Lung microvascular endothelial cell (primary cell): ENCODE results near the gene SLC10A1. TPM values are rescaled to one million over a fixed set of nuclear protein-coding genes. Genes with fewer than 3 reads are reported as not detected.
"Not testable (repeated sequence)": the region's sequence is repeated elsewhere in the genome, so short reads cannot be mapped to it uniquely, and the experiment has no call there.

Source experiments
- DNase-seq, 2 donors: peaks; one replicate each; pipeline versions ENCODE4 v3.0.0 to v3.0.0-alpha.2; 2010; ENCODE audit warnings: low read depth in 2 of 2
- total RNA-seq: library from RNA; depleted of rRNA; stranded (reverse); fragments of >200 nt; gene quantifications from 2 replicates; pipeline ENCODE4 v1.2.1, GENCODE V29; 2014

SLC10A1 gene
- total RNA-seq, 1 donor from 2014 or later: not detected

DNA sequence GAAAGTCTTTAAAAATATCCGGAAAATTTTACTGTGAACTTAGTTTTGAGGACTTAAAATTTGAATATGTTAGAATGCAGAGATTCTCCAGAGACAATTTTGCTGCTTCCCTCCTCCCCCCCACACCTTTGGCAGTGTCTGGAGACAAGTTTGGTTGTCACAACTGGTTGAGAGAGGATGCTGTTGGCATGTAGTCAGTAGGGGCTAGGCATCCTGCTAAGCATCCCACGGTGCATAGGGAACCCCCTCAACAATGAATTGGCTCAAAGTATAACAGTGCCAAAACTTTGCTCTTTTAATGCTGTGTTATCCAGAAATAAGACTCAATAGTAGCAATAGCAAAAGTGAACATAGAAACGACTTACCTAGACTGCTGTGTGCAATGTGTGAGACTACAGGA is 26.5 kb downstream of the SLC10A1 start:
- DNase-seq: no peak

- DNase-seq: no peak
Observed at GRCh38 chr14:69769623-69770022, 27.4 kb downstream of the SLC10A1 start.

DNA sequence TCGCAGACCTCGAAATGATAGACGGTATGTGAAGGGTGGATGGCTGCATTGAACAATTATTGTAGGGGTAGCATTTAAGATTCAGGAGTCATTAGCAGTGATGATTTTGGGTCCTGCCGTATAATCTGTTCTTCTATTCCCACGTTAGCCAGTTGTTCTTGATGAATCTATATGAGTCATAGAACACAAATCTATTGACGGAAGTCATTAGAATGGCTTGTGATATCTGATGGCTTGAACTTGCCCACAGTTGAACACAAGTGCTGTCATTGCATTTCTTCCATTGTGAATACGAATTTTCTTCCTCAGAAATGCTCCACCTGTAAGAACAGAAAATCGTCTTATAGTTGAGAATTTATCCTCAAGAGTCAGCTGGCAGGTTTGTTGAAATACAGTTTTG is 28.2 kb downstream of the SLC10A1 start:
- DNase-seq: peak; percentile 78 to 80

DNA sequence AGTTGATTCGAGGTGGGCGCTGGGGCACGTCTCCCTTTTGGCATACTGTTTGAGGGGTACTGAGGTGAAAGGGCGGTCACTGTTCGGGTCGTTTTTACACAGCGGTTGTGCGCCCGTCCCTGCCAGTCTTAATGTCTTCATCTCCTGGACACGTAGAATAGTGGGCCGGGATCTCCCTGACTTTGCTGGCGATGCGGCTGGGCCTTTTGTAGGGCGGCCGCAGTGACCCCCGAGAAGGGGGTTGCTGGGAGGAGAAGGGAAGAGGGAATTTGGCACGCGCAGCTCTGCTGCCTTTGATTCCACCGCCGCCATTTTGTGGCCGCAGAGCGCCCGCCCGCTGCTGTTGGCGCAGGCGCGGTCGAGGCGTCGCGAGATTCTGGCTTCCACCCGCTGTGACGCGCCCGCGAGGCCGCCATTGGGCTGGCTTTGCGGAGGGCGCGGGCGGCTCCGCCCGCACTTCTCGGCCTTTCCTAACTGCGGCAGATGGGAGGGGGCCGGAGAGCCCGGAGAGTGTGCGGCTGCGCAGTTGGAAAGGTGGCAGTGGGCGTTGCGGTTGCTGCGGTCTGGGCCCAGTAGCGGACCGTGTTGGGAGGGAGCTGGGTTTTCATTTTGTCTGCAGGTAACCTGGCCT is 29.6 kb downstream of the SLC10A1 start:
- peak; percentile 93 to 96 for DNase-seq

DNA sequence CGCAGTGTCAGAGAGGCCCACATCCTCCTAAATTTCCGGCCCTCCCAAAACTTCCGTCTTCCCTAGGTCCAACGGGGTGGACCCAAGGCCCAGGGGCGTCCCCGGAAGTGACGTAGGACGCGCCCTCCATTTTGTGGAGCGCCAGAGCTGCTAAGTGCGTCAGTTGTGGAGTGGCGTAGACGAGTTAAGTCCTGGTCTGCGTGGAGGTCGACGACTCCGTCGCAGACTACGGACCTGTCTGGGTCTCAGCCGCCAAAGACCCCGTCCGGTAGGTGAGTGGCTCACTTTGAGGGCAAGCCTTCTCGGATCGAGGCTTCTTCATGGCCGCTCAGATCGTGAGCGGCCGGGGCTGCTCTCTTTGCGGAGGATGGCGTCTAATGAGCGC is 30.1 kb downstream of the SLC10A1 start, which contains the start of gene SRSF5:
TSS of gene SRSF5 (plus strand) at position 159 of the 385 bp plus-strand sequence. CDS start 1,015 bp downstream, outside the sequence.
- peak; percentile 98 for DNase-seq

- DNase-seq: peak in 1 of 2 donors; percentile 83
Observed at GRCh38 chr14:69763761-69764510, 33.1 kb downstream of the SLC10A1 start.

- DNase-seq: peak in 1 of 2 donors; percentile 51
Observed at GRCh38 chr14:69760810-69761209, 36.2 kb downstream of the SLC10A1 start.

DNA sequence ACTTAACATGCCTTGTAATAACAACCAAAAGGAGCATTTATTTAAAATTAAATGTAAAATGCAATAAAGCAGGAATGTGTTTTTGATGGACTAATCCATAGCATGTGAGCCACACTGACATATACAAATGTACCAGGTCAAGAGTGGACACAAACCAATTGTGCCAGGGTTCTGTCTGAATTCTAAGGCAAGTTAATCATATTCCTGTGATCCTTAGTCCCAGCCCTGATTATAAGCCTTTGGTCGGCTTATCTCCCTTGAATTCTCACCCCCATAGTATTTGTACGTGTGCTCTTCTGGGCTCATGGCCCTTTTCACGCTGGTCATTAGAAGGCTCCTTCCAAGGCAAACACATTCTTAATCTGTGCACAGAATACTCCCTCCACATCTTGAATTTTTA is 40.7 kb downstream of the SLC10A1 start:
- DNase-seq: no peak

- no peak for DNase-seq
Observed at GRCh38 chr14:69755784-69756183, 41.3 kb downstream of the SLC10A1 start.

DNA sequence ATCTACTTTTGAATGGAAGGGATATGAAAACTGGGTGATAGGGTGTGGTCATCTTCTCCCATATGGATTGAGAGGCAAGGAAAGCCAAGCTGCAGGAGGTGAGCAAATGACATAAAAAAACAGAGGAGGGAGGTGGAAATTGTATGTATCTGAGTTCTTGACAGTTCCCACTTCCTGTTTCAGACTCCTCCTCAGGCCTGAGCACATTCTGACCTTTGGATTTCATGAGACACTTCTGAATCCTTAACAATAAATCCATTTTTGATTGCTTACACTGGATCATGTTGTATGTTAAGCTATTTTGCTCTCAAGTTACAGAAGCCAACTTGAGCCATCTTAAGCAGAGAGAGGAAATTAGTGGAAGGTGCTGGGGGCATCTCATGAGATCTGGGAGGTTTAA is 41.7 kb downstream of the SLC10A1 start:
- DNase-seq: no peak

DNA sequence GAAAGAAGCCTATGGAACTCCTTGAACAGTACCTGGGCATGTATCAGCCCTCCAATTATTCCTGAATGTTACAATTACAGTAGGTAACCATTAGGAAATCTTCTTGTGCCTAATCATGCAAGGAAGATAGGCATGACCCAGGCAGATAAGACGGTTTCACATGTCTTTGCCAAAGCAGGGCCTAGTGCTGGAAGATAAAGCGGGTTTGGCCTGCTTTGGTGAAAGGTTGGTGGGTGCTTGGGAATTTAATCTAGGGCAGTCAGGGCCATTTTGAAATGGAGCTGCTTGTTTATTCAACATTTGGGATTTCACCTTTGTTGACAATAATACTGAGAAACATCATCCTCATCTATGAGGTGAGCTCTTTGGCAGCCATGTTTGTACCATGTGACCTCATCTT is 42.6 kb downstream of the SLC10A1 start:
- no peak for DNase-seq

- no peak for DNase-seq
Observed at GRCh38 chr14:69753860-69754259, 43.2 kb downstream of the SLC10A1 start.

GRCh38 chr14:69752773-69753172 is 44.3 kb downstream of the SLC10A1 start:
- no peak for DNase-seq

GRCh38 chr14:69750495-69750894 is 46.5 kb downstream of the SLC10A1 start:
- DNase-seq: no peak

DNA sequence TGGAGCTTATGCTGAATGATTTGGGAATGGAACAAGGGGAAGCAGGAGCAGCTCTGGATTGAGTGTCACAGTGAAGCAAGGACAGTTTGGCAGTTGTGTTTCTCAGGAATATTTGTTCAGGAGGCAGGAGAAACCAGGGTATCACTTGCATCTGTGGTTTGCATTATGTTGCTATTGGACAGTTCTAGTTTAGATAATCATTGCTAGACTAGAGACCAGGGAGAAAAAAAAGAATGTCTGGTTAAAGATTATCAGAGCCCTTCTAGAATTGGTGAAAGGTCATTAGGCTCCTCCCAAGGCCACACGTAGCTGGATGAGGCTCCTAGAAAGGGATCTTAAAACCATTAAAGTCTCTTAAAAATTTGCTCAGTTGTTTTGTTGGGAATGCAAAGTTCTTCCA is 47.1 kb downstream of the SLC10A1 start:
- DNase-seq: no peak

- no peak for DNase-seq
Observed at GRCh38 chr14:69741055-69741454, 56.0 kb downstream of the SLC10A1 start.

DNA sequence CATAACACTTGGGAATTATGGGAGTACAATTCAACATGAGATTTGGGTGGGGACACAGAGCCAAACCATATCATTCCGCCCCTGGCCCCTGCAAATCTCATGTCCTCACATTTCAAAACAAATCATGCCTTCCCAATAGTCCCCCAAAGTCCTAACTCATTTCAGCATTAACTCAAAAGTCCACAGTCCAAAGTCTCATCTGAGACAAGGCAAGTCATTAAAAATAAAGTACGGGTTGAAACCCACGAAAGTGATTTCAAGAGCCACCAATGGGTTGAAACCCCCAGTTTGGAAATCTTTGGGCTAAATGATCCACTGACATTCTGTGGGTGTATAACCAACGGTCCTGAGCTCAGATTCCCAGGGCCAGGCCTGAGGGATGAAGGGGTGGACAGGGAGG is 60.6 kb downstream of the SLC10A1 start:
- DNase-seq: not testable (repeated sequence)

- not testable (repeated sequence) for DNase-seq
Observed at GRCh38 chr14:69731919-69732598, 65.0 kb downstream of the SLC10A1 start.

DNA sequence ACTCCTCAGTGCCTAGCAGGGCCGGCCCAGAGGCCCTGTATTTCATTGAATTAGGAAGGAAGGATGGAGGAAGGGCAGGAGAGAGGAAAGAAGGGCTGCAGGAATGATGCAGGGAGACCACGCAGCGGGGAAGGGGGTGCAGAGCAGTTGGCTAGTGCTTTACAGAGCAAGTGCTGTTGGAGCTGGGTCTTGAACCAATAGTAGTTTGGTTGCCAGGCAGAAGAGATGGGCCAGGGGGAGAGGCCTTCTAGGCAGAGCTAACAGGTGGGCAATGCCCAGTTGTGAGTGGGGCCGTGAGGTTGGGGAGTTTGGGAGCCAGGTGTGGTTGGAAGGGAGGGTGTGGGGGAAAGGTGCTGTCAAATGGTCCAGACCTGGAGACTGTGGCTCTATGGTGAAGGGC is 69.2 kb downstream of the SLC10A1 start:
- no peak for DNase-seq

GRCh38 chr14:69726761-69727511 is 70.1 kb downstream of the SLC10A1 start:
- DNase-seq: peak; percentile 83
